SU-DHL-6 (cell line): Measurements from ENCODE around the gene TMC6.

Experiments
- H2AFZ ChIP-seq: fragments of 200-600 bp; sonication (generic); 2 replicates; pipeline ENCODE4 v1.6.1; 2014; ENCODE audit warnings: low read depth, mild to moderate bottlenecking, moderate library complexity, mixed read lengths, antibody characterized with exemption, low read length; ENCODE audit not compliant: severe bottlenecking
- H3F3A ChIP-seq: fragments of 200-600 bp; shearing (Covaris generic); 2 replicates; pipeline ENCODE4 v1.6.0; 2016; ENCODE audit warnings: antibody characterized with exemption, mild to moderate bottlenecking; ENCODE audit not compliant: insufficient read depth
- H3K27ac ChIP-seq: fragments of 200-600 bp; sonication (generic); 2 replicates; pipeline ENCODE4 v1.5.1; 2016; ENCODE audit warnings: low read depth, mild to moderate bottlenecking, low read length, moderate library complexity, mixed read lengths
- H3K27me3 ChIP-seq: fragments of 200-600 bp; sonication (generic), shearing (Covaris generic); 2 replicates; pipeline ENCODE4 v1.6.0; 2014; ENCODE audit warnings: mild to moderate bottlenecking, low read length
- H3K36me3 ChIP-seq: fragments of 200-600 bp; sonication (generic); 2 replicates; pipeline ENCODE4 v1.6.1; 2014; ENCODE audit warnings: mild to moderate bottlenecking, low read length, mixed read lengths
- H3K4me2 ChIP-seq: fragments of 300-600, 200-600 bp; shearing (Covaris generic), sonication (generic); 2 replicates; pipeline ENCODE4 v1.6.0; 2014; ENCODE audit warnings: low read length, low read depth, mild to moderate bottlenecking; ENCODE audit not compliant: poor library complexity, severe bottlenecking
- H3K4me3 ChIP-seq: fragments of 200-600 bp; sonication (generic); 2 replicates; pipeline ENCODE4 v1.5.1; 2014; ENCODE audit warnings: antibody characterized with exemption, low read length, mild to moderate bottlenecking, mixed read lengths; ENCODE audit not compliant: insufficient read depth, poor library complexity, severe bottlenecking
- H3K79me2 ChIP-seq: fragments of 200-600 bp; sonication (generic); 2 replicates; pipeline ENCODE4 v1.6.1; 2014; ENCODE audit warnings: mild to moderate bottlenecking, low read length, moderate library complexity; ENCODE audit not compliant: insufficient read depth
- H3K9ac ChIP-seq: fragments of 200-600 bp; sonication (generic); 2 replicates; pipeline ENCODE4 v1.7.0; 2014; ENCODE audit warnings: mild to moderate bottlenecking, low read length
- H3K9me2 ChIP-seq: fragments of 200-600 bp; sonication (generic); replicated peaks from 2 replicates; pipeline ENCODE4 v1.6.1; 2014; ENCODE audit warnings: low read length; ENCODE audit not compliant: insufficient read depth
- H3K9me3 ChIP-seq: fragments of 200-600 bp; sonication (generic); 2 replicates; pipeline ENCODE4 v1.6.1; 2014; ENCODE audit warnings: low read length, mixed read lengths; ENCODE audit not compliant: insufficient read depth
- H4K20me1 ChIP-seq: fragments of 200-600 bp; sonication (generic); 2 replicates; pipeline ENCODE4 v1.6.1; 2014; ENCODE audit warnings: low read depth, mild to moderate bottlenecking, antibody characterized with exemption, low read length, moderate library complexity, mixed read lengths
- EZH2phosphoT487 ChIP-seq: fragments of 200-600 bp; sonication (generic), shearing (Covaris generic); conservative IDR thresholded peaks from 2 replicates; pipeline ENCODE4 v1.6.1; 2018; ENCODE audit warnings: mild to moderate bottlenecking, antibody characterized with exemption, low read length, moderate library complexity, mixed read lengths
- TF ChIP-seq, protein P1 (sequence below): fragments of 200-600 bp; sonication (generic); IDR thresholded peaks from one replicate; pipeline ENCODE4 v1.5.1; 2017; ENCODE audit warnings: antibody characterized with exemption, mild to moderate bottlenecking, low read length, moderate library complexity; ENCODE audit not compliant: insufficient read depth, poor library complexity, severe bottlenecking

Gene TMC6

DNA sequence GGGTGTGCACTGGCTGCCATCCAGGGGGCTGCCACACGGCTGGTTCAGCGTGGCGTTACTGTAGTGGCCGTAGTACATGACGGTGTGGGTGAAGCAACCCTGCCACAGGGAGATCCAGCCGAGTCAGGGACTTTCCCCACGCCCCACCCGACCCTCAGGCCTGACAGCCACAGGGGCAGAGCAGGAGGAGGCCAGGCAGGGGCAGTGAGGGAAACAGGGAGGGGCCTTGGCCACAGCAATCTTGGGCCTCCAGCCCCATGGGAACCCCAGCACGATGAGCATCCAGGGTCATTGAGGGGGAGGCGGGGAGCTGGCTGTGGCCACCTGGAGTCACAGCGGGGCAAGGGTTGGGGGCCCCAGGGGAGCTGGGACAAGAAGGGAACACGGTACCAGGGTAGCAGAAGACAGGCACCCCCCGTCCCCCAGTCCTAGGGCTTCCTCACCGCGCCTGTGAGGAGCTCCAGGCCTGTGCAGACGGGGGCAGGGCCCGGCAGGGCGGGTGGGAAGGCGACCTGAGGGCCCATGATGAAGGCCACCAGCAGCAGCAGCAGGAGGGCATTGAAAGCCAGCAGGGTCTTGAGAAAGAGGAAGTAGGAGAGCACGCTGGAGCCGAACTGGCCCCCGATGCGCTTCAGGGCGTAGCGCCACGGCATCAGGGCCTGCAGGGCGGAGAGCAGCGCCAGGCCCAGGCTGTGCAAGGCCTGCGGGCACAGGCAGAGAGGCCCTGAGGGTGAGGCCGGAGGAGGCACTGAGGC lies 4.3 kb downstream of the TMC6 start:
- Histone ChIP-seq H3K79me2 (peaks cover 31% of the 10 kb centered on the region), H3K4me2 (peak overlapping the region; percentile 90), H3K36me3 (peaks cover 5% of the 10 kb centered on the region), H3K9me2 (no peaks in the 10 kb centered on the region), H4K20me1 (no peaks in the 10 kb centered on the region; the same call in 1 of the 2 replicates), H3K9ac (peak overlapping the region; percentile 93), H3K27me3 (no peaks in the 10 kb centered on the region), H2AFZ (no peak overlapping the region), H3F3A (peaks cover 16% of the 10 kb centered on the region), H3K9me3 (no peaks in the 10 kb centered on the region), H3K27ac (peak overlapping the region; percentile 95), H3K4me3 (no peak overlapping the region)
- TF ChIP-seq, protein P1, sequence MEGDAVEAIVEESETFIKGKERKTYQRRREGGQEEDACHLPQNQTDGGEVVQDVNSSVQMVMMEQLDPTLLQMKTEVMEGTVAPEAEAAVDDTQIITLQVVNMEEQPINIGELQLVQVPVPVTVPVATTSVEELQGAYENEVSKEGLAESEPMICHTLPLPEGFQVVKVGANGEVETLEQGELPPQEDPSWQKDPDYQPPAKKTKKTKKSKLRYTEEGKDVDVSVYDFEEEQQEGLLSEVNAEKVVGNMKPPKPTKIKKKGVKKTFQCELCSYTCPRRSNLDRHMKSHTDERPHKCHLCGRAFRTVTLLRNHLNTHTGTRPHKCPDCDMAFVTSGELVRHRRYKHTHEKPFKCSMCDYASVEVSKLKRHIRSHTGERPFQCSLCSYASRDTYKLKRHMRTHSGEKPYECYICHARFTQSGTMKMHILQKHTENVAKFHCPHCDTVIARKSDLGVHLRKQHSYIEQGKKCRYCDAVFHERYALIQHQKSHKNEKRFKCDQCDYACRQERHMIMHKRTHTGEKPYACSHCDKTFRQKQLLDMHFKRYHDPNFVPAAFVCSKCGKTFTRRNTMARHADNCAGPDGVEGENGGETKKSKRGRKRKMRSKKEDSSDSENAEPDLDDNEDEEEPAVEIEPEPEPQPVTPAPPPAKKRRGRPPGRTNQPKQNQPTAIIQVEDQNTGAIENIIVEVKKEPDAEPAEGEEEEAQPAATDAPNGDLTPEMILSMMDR, result no peak

DNA sequence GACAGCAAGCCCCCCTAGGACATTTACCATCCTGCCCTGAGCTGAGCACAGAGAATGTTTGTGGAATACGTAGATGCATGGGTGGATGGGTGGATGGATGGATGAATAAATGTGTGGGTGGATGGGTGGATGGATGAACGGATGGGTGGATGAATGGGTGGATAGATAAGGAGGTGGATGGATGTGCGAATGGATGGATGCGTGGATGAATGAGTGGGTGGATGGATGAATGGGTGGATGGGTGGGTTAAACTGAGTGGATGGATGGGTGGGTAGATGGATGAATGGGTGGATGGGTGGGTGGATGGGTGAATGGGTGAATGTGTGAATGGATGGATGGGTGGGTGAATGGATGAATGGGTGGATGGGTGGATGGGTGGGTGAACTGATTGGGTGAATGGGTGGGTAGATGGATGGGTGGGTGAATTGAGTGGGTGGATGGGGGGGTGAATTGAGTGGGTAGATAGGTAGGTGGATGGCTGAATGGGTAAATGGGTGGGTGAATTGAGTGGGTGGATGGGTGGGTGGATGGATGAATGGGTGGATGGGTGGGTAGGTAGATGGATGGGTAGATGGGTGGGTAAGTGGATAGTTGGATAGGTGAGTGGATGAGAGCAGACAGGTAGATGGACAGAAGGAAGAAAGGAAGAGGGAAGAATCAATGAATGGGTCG lies 5.2 kb downstream of the TMC6 start:
- no peaks in the 10 kb centered on the region for H3K9me2 ChIP-seq
- H3K27ac ChIP-seq, result peak overlapping the region; percentile 95; the same call in 1 of the 2 replicates
- H3K9ac ChIP-seq, result no peak overlapping the region
- peaks cover 11% of the 10 kb centered on the region for H3F3A ChIP-seq
- H2AFZ ChIP-seq, result no peak overlapping the region
- no peak overlapping the region for H3K4me2 ChIP-seq
- no peaks in the 10 kb centered on the region; the same call in 1 of the 2 replicates for H4K20me1 ChIP-seq
- no peaks in the 10 kb centered on the region for H3K27me3 ChIP-seq
- no peaks in the 10 kb centered on the region for H3K9me3 ChIP-seq
- H3K36me3 ChIP-seq, result peaks cover 5% of the 10 kb centered on the region
- peaks cover 31% of the 10 kb centered on the region for H3K79me2 ChIP-seq
- no peak overlapping the region for H3K4me3 ChIP-seq
- TF ChIP-seq, protein P1, result no peak
- no peak for TF ChIP-seq EZH2phosphoT487

DNA sequence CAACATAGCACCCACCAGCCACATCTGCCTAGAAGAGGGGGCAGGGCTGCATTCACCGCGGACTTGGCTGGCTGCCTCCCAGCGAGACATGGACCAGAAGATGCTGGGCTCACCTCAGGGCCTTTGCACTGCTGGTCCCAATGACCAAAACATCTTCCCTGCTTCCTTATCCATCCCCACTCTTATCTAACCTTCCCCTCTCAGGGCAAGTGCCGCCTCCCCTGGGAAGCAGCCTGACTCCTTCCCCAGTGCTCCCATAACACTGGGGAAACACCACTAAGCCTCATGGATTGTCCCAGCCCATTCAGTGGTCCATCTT lies 5.7 kb downstream of the TMC6 start:
- Histone ChIP-seq H3K36me3 (peaks cover 5% of the 10 kb centered on the region), H4K20me1 (no peaks in the 10 kb centered on the region; the same call in 1 of the 2 replicates), H3K9me3 (no peaks in the 10 kb centered on the region), H3K79me2 (peaks cover 30% of the 10 kb centered on the region), H3K27ac (no peak overlapping the region), H3K9me2 (no peaks in the 10 kb centered on the region), H3K4me2 (no peak overlapping the region), H3F3A (peaks cover 10% of the 10 kb centered on the region), H3K27me3 (no peaks in the 10 kb centered on the region), H3K4me3 (no peak overlapping the region), H3K9ac (no peak overlapping the region), H2AFZ (no peak overlapping the region)
- TF ChIP-seq, protein P1, result no peak
- TF ChIP-seq EZH2phosphoT487, result no peak
